Measurements from ENCODE around the gene CEACAM1.
"Not testable (repeated sequence)": the region's sequence is repeated elsewhere in the genome, so short reads cannot be mapped to it uniquely, and the experiment has no call there.

The CEACAM1 gene

DNA sequence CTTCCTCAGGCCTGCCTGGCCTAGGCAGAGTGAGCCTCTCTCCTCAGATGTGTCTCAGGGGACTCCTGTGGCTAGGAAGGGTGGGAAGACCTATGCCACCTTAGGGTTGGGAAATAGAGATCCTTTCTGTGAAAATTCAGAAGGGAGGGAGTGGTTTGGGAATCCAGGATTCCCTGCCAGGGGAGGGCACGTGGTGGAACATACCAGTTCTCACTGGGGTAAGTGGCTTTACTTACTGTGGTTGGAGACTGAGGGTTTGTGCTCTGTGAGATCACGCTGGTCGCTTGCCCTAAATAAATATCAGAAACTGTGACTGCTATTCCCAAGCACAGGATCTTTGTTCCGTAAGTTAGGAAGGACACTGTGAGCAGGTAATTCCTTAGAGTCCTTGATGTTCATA is 16.9 kb downstream of the CEACAM1 start:
- DNase-seq (ENCODE audit: low spot score): no peak

DNA sequence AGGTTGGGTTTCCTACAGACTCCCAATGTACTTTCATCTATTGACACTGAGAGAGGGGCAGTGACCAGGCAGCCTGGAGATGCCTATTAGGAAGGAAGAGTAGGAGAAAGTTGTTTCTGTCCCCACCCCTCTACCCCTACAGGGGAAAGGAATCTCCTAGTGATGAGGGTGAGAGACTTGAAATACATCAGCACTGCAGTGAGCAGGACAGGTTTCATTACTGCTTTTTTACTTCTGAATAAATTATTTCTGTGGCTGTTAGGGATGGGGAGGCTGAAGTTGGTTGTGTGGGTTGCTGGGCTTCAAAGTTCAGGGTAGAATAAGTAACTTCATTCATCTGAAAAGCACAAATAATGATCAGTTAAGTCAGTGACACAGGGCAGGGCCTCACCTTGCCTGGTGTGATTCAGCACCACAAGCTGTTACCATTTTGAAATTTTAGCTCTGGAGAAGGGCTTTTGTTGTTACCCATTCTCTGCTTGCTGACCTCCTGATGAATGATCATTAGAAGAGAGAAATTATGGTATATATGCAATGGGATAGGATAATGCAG is 19.3 kb downstream of the CEACAM1 start:
- no peak for DNase-seq (ENCODE audit: low spot score)

DNA sequence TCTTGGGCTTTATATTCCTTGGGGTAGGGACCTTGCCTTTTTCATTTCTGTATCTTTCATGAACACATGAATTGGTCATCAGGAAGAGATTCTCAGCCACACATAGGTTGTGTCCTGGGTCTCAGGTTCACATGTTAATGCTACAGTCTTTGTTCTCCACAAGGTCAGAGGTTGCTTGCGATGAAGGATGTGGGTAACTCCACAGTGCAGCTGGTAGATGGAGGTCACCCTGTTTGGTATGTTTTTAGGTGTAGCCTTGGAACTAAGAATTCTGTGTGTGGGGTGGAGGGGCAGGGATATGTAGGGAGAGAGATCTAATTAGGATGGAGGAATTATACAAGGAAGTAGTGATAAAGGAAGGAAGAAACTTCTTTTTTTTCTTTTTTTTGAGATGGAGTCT is 23.2 kb downstream of the CEACAM1 start:
- DNase-seq (ENCODE audit: low spot score): no peak

DNA sequence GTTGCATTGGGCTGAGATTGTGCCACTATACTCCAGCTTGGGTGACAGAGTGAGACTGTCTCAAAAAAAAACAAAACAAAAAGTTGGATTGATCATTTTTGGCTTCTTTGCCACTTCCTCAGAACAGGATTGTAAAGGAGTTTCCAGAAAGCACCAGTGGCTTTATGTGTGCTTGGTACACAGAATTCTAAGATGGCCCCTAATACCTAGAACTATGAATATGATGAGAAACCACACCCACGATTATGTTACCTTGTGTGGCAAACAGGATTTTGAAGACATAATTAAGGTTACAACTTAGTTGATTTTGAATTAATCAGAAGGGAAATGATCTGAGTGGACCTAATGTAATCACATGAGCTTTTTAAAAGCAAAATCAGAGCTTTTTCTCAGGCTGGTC is 26.5 kb downstream of the CEACAM1 start:
- no peak for DNase-seq (ENCODE audit: low spot score)

DNA sequence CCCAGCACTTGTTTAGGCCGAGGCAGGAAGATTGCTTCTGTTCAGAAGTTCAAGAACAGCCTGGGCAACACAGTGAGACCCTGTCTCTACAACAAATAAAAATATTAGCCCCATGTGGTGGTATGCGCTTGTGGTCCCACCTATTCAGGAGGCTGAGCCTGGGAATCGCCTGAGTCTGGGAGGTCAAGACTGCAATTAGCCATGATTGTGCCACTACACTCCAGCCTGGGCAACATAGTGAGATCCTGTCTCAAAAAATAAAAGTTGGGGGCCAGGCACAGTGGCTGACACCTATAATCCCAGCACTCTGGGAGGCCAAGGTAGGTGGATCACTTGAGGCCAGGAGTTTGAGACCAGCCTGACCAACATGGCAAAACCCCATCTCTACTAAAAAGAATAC is 27.0 kb downstream of the CEACAM1 start:
- DNase-seq (ENCODE audit: low spot score): not testable (repeated sequence)

DNA sequence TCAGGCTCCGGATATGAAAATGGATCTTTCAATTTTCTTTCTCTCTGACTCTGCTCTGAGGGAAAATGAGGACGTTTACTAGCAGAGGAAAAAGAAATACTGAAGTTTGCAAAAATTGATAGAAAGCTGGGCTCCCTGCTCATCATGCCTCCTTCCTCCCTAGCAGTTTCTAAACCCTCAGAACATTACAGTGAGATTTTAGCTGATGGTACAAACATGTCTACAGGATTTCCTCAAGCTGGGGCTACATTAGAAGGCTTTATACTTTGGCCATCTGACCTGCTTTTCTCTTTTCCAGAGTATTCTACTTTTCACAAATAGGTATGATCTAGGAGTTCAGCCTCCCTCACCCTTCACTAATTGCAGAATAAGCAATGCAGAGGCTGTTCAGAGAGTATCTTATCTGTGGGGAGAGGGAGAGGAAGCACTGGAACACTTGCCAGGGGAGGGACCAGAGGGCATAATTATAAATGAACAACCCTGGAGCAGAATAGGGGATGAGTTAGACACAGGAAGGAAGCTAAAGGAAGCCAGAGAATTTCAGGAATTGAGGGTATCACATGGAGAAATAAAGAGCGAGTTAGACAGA is 30.0 kb downstream of the CEACAM1 start:
- DNase-seq (ENCODE audit: low spot score): no peak

DNA sequence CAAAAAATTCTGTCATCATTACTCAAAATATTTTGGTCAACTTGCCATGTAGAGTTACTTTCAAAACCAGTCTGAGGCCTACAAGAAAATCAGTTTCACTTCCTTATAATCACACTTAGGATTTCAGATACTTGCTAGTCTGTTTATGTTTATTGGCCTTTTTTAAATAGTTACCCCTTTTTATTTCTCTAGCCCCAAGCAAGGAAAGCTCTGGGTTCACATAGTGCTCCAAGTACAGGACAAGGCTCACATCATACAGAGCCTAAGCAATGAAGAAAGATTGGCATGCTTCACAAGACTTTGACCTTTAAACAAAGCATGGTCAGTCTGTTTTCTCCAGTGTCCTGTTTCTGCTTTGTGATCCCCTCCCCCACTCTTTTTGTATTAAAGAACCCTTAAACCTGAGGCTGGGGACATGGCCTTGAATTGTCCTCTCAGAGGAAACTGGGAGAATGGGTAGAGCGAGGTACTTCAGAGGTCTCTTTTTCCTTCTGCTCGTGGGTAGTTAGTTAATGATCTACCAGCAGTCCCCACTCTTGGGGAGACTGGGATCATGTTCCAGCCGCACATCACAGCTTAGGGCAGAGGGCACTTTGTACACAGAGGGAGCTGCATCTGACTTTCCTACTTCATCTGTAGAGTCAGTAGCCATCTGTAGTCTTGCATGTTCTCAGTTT is 30.7 kb downstream of the CEACAM1 start:
- DNase-seq (ENCODE audit: low spot score): no peak

DNA sequence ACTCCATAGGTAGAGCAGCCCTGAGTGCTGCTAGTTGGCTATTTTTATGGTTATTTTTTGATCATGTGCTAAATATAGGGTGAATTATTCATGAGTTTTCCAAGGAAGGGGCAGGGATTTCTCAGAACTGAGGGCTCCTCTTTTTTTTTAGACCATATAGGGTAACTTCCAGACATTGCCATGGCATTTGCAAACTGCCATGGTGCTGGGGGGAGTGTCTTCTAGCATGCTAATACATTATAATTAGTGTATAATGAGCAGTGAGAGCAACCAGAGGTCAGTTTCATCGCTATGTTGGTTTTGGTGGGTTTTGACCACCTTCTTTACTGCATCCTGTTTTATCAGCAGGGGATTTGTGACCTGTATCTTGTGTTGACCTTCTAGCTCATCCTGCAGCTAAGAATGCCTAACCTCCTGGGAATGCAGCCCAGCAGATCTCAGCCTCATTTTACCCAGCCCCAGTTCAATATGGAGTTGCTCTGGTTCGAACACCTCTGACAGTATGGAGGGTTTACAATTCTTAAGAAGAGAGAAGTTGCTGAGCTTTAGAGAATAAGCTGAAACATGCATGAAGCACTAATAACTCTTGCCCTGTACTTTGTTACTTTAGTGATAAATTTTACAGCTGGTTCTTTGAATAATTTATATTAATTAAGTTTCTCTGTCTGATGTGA is 31.7 kb downstream of the CEACAM1 start:
- no peak for DNase-seq (ENCODE audit: low spot score)

DNA sequence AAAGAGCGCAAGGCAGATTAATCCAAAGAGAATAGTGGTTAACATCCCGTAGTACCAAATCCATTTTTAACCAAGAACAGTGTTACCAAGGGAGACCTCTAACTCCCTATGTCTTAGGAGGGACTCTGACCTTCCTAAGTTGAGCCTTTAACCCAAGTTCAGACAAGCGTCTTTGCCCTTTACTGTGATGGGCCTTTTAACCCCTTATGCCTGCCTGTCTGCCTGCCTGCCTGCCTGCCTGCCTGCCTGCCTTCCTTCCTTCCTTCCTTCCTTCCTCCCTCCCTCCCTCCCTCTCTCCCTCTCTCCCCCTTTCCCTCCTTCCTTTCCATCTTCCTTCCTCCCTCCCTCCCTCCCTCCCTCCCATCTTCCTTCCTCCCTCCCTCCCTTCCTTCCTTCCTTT is 32.6 kb downstream of the CEACAM1 start:
- no peak for DNase-seq (ENCODE audit: low spot score)

DNA sequence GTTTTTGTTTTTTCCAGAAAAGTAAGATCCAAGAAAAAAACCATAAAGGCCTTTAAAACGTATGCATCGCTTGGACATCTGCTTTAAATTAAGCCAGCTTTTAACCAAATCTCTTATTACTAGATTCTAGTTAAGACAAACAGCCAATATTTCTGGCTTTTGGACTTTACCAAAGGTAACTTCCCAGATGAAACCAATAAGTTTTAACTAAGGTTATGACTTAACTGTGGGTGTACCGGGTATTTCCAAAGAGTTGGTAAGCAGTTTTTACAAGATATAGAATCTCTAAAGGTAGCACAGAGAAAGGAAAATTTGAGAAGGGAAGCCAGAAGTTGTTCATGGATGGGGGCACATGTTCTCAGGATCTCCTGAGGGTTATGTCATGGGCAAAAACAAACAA is 34.0 kb downstream of the CEACAM1 start:
- DNase-seq (ENCODE audit: low spot score): no peak

DNA sequence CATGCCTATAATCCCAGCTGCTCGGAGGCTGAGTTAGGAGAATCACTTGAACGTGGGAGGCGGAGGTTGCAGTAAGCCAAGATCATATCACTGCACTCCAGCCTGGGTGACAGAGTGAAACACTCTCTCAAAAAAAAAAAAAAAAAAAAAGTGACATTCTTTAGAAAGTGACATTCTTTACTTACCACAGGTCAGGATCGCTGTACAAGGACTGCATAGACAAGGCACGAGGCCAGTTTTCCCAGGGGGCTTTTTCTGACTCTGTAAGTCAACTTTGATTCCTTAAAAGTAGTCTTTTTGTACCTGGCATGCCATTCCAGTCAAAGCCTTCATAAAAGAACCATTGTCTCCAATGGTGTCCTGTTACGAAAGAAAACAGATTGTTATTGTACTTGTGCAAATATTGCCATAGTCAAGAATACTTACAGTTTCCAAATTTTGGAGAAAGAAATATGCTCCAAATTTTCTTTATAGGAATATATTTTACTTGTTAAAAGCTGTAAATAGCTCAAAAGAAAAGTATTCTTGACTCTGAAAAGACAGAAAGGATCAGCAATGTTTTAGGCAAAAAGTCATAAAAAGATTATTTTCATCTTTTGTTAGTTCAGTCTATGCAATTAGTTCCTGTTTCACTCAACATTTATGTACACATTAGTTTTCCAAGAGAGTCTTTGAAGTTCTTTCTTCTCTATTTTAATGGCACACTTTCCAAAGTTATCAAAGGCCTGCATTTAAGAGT is 39.3 kb downstream of the CEACAM1 start:
- no peak for DNase-seq (ENCODE audit: low spot score)

DNA sequence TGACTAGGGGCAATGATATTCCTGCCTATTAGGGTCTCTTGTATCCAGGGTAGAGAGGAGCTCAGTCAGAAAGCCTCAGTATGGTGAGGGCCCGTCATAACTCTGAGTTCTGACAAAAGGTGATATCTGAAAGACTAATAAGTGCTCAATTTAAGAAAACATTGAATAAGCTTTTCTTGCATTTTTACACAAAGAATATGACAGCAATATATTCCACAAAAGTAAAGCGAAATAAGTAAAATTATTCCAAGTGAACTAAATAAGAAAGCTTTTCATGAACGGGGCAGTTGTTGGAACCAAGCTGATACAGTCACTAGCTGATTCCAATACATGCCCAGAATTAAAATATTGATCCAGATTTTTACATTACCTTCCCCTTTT is 40.5 kb downstream of the CEACAM1 start:
- DNase-seq (ENCODE audit: low spot score): no peak

DNA sequence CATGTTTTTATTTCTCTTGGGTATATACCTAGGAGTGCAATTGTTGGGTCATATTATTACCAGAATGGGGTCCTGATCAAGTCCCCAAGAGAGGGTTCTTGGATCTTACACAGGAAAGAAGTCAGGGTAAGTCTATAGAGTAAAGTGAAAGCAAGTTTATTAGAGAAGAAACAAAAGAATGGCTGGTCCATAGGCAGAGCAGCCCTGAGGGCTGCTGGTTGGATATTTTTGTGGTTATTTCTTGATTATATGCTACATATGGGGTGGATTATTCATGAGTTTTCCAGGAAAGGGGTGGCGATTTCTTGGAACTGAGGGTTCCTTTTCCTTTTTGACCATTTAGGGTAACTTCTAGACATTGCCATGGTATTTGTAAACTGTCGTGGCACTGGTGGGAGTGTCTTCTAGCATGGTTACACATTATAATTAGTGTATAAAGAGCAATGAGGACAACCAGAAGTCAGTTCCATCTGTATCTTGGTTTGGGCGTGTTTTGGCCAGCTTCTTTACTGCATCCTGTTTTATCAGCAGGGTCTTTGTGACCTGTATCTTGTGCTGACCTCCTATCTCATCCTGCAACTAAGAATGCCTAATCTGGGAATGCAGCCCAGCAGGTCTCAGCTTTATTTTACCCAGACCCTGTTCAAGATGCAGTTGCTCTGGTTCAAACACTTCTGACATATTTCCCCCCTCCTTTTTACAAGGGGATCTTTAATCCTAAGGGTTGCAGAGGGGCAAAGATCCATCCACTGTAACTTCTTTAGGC is 41.1 kb downstream of the CEACAM1 start:
- DNase-seq (ENCODE audit: low spot score): no peak

DNA sequence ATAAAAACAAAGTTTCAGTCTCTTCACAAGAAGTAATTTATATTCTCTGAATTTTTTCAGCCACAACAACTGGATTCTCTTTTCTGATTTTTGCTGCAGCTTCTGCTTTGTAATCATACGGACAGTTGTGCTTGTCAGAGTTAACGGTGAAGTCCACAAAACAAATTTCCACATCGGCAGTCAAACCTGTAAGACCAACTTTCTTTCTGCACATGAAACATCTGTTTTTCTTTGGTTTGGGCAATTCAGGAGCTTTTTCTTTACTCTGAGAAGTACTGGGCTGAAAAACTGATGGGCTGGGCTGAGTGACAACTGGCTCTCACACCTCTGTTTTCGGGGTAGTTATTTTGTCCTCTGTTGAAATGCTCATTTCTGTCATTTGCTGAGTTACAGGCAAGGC is 43.2 kb downstream of the CEACAM1 start:
- not testable (repeated sequence) for DNase-seq (ENCODE audit: low spot score)

DNA sequence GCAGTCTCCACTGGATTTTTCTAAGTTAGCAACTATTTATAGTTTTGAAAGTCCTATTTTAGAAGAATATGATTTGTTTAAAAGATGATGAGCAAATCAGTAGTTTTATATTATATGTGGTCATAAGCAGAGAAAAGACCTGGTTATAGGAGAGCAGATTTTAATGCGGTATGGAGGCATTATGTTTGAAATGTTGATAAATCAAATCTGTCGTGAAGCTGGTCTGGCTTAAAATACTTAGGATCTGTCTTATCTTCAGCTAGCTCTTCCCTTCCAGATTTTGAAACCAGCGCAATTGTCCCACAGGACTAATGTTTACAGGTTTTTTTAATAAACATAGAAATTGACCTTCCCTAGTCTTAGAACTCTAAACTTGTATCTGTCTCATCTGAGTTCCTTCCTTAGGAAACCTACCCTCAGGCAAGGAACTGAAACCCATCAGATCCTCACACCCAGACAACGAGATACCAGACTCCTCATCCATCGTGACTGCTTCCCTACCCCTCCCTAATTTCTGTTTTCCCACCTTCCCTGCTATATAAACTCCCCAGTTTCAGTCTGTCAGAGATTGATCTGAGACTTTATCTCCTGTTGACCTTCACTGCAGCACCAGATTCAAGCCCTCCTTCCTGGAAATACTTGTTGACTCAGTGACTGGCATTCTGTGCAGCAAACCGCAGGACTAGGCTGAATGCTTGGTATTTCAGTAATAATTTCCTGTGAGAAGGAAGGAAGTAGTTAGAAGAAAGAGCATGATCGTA is 47.8 kb downstream of the CEACAM1 start:
- peak; percentile 24 for DNase-seq (ENCODE audit: low spot score)

DNA sequence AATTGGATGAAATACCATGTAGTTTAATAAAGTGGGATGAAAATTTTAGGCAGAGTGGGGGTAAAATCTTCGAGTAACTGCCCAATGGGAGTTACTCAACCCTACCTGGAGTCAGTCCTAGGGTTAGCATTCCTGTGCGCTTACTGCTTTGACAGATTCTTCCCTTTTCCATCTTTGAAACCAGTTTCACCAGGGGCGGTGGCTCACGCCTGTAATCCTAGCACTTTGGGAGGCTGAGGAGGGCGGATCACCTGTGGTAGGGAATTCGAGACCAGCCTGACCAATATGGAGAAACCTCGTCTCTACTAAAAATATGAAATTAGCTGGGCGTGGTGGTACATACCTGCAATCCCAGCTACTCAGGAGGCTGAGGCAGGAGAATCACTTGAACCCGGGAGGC is 48.5 kb downstream of the CEACAM1 start:
- no peak for DNase-seq (ENCODE audit: low spot score)

DNA sequence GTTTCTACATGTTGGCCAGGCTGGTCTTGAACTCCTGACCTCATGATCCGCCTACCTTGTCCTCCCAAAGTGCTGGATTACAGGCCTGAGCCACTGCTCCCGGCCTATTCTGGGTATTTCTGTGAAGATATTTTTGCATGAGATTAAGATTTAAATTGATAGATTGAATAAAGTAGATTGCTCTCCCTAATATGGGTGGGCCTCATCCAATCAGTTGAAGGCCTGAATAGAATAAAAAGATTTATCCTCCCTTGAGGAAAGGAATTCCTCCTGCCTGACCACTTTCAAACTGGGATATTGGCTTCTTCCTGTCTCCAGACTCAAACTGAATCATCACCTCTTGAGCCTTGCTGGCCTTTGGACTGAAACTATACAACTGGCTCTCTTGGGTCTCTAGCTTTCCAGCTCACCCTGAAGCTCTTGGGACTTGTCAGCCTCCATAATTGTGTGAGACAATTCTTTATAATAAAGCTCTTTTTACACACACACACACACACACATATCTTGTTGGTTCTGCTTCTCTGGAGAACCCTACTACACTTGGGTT is 49.4 kb downstream of the CEACAM1 start:
- DNase-seq (ENCODE audit: low spot score): no peak

DNA sequence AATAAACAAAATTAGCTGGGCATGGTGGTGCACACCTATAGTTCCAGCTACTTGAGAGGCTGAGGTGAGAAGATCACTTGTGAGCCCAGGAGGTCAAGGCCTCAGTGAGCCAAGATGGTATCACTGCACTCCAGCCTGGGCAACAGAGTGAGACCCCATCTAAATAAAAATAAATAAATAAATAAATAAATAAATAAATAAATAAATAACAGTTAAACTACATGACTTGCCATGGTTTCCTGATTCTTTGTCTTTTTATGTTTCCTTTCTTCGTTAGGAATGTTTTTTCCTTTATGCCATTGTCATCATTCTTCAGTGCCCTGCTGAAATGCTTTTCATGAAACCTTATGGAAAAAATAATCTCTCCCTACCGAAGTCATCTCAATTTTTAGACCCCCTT is 50.3 kb downstream of the CEACAM1 start:
- DNase-seq (ENCODE audit: low spot score): no peak

DNA sequence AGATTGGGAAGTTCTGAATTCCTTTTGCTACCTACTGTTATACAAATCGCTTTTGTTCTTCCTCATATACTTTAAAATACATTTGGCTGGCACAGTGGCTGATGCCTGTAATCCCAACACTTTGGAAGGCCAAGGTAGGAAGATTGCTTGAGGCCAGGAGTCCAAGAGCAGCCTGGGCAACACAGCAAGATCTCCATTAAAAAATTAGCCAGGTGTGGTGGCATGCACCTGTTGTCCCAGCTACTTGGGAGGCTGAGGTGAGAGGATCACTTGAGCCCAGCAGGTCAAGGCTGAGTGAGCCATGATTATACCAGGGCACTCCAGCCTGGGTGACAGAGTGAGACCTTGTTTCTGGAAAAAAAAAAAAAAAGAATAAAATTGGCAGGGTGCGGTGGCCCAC is 51.2 kb downstream of the CEACAM1 start:
- no peak for DNase-seq (ENCODE audit: low spot score)

DNA sequence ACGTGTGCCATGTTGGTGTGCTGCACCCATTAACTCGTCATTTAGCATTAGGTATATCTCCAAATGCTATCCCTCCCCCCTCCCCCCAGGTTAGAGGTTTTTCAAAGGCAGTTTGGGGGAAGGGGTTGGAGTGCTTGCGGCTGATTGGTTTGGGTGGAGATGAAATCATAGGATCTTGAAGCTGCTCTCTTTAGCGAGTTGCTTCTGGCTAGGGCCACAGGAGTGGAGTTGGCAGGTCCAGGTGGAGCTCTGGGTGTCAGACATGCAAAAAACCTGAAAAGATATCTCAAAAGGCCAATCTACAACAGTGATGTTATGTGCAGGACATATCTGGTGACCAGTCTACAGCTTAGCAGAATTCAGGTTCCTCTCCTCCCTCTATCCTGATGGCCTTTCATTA is 52.9 kb downstream of the CEACAM1 start:
- no peak for DNase-seq (ENCODE audit: low spot score)

DNA sequence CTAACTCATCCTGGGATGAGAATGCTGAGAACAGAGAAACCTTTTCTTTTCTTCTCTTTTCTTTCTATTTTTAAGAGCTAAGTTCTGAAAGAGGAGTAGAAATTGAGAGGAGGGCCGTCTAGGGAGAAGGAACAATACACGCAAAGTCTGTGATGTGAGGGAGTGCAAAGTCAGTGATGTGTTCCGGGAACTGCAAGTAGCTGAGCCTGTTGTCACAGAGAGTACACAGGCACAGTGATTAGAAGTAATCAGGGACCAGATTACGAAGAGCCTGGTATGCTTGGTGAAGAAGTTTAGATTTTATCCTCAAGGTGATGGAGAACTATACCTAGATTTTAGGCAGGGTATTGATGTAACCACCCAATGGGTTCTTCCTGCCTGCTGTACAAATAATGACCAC is 53.5 kb downstream of the CEACAM1 start:
- no peak for DNase-seq (ENCODE audit: low spot score)
